ENCODE measurements around the gene CCDC92. TPM values are rescaled to one million over a fixed set of nuclear protein-coding genes. Genes with fewer than 3 reads are reported as not detected.

CCDC92 gene
- total and polyA plus RNA-seq, 10 of the 15 experiments (the other 5 are each of a cell fraction or from before 2014, with no cell fraction given): 0.53 to 11.8 (median 4.2) TPM

- no peak for DNase-seq (ENCODE audit: low read depth, low spot score)
- RAD21 ChIA-PET (ENCODE audit: unreplicated experiment): no interaction called here
- H3K27me3 ChIP-seq (replicated peaks in 1 of 2; ENCODE audit: control insufficient read depth in 2 of 2, insufficient read depth in 2 of 2, low read length in 1 of 2): no peaks in the 10 kb centered on the region
- TF ChIP-seq, protein P1, sequence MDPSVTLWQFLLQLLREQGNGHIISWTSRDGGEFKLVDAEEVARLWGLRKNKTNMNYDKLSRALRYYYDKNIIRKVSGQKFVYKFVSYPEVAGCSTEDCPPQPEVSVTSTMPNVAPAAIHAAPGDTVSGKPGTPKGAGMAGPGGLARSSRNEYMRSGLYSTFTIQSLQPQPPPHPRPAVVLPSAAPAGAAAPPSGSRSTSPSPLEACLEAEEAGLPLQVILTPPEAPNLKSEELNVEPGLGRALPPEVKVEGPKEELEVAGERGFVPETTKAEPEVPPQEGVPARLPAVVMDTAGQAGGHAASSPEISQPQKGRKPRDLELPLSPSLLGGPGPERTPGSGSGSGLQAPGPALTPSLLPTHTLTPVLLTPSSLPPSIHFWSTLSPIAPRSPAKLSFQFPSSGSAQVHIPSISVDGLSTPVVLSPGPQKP (IDR thresholded peaks at IDR 0.05; ENCODE audit: low read depth, low read length): no peak
- intact Hi-C loops (cut with micrococcal nuclease; ENCODE audit: unreplicated experiment) (no loop called here), in situ Hi-C loops (cut with MboI) (no loop called here)
- no peak overlapping the region for H3K27ac ChIP-seq (ENCODE audit: control insufficient read depth, insufficient read depth)
- H3K9ac ChIP-seq (ENCODE audit: control insufficient read depth, insufficient read depth, low read length): no peak overlapping the region
- POLR2A ChIA-PET: no interaction called here
- peaks cover 10% of the 10 kb centered on the region for H3K79me2 ChIP-seq (ENCODE audit: control insufficient read depth, insufficient read depth, low read length)
- H3K4me1 ChIP-seq (ENCODE audit: control insufficient read depth, insufficient read depth, low read length): peaks cover 6% of the 10 kb centered on the region
- H2AFZ ChIP-seq (ENCODE audit: control insufficient read depth, low read depth, low read length): no peak overlapping the region
- H3K4me3 ChIP-seq: no peak overlapping the region
- SMC1A ChIA-PET (ENCODE audit: uncharacterized antibody, unreplicated experiment): no interaction called here
- 95% methylated on average over 6 of the region's 6 CpGs for WGBS (ENCODE audit: insufficient coverage, insufficient replicate concordance, low lambda C conversion rate, missing lambda C conversion rate)
- no TSS peak for BruUV-seq (replicated peaks)
- CTCF ChIA-PET: no interaction called here
- ATAC-seq: no peak
- H4K20me1 ChIP-seq (ENCODE audit: control insufficient read depth, insufficient read depth): no peaks in the 10 kb centered on the region; the same call in 1 of the 2 replicates
- H3K9me3 ChIP-seq (replicated peaks; ENCODE audit: control insufficient read depth, insufficient read depth, low read length): no peaks in the 10 kb centered on the region
- no peak for FAIRE-seq
- peaks cover 0 to 7% of the 10 kb centered on the region in 2 experiments; a peak in 3 of 4 replicates for H3K36me3 ChIP-seq (ENCODE audit: control insufficient read depth in 2 of 2, insufficient read depth in 2 of 2, low read length in 1 of 2)
- H3K4me2 ChIP-seq (ENCODE audit: control insufficient read depth, insufficient read depth): no peak overlapping the region
Measured at GRCh38 chr12:123979566-123979965, 6.9 kb upstream of the CCDC92 start.

DNA sequence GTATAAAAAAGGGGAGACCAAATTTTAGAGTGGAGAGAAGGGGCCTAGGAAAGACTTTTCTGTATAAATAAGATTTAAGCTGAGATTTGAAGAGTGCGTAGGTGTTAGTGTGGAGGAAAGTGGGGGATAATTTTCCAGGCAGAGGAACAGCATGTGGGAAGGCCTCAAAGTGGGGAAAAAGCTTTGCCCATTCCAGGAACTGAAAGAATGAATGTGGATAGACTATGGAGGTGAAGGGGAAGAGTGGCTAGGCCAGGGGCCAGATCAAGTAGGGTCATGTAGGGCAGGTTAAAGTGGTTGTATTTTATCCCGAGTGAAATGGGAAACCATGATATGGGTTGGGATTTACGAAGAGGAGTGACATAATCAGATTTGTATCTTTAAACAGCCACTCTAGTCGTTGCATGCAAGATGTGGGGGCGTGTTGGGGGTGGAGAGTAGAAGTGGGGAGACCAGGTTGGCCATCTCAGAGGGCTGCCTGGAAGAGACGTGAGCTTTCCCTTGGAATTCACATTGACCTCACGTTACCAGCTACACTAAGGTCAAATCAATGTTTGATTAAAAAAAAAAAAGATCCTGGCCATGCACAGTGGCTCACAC lies 3.7 kb upstream of the CCDC92 start:
- no peak overlapping the region for H3K4me3 ChIP-seq
- CTCF ChIA-PET: interaction anchor here (0.8 to 1.1 kb wide), 3 partner anchors 8 to 73 kb away, joined by 3 read pairs; no protein-coding TSS in a partner anchor
- peaks cover 14% of the 10 kb centered on the region for H3K79me2 ChIP-seq (ENCODE audit: control insufficient read depth, insufficient read depth, low read length)
- WGBS (ENCODE audit: insufficient coverage, insufficient replicate concordance, low lambda C conversion rate, missing lambda C conversion rate): 98% methylated on average over 7 of the region's 7 CpGs
- SMC1A ChIA-PET (ENCODE audit: uncharacterized antibody, unreplicated experiment): interaction anchor here (1.6 kb wide), 1 partner anchor 10 kb away, joined by 5 read pairs; no protein-coding TSS in a partner anchor
- no peak for DNase-seq (ENCODE audit: low read depth, low spot score)
- H3K36me3 ChIP-seq (ENCODE audit: control insufficient read depth in 2 of 2, insufficient read depth in 2 of 2, low read length in 1 of 2): peaks cover 0 to 7% of the 10 kb centered on the region in 2 experiments; a peak in 3 of 4 replicates
- FAIRE-seq: no peak
- in situ Hi-C loops (cut with MboI): no loop called here
- H3K9me3 ChIP-seq (replicated peaks; ENCODE audit: control insufficient read depth, insufficient read depth, low read length): no peaks in the 10 kb centered on the region
- intact Hi-C loops (cut with micrococcal nuclease; ENCODE audit: unreplicated experiment): no loop called here
- no peak overlapping the region for H3K27ac ChIP-seq (ENCODE audit: control insufficient read depth, insufficient read depth)
- RAD21 ChIA-PET (ENCODE audit: unreplicated experiment): interaction anchor here (1.1 to 1.2 kb wide), 2 partner anchors 9 to 21 kb away, joined by 3 read pairs; no protein-coding TSS in a partner anchor
- no peak overlapping the region for H3K9ac ChIP-seq (ENCODE audit: control insufficient read depth, insufficient read depth, low read length)
- H3K4me1 ChIP-seq (ENCODE audit: control insufficient read depth, insufficient read depth, low read length): no peaks in the 10 kb centered on the region; the same call in 1 of the 2 replicates
- no TSS peak for BruUV-seq (replicated peaks)
- no peak overlapping the region for H3K4me2 ChIP-seq (ENCODE audit: control insufficient read depth, insufficient read depth)
- TF ChIP-seq RAD21 (IDR thresholded peaks at IDR 0.05; ENCODE audit: insufficient read depth, low read depth, low read length) (no peak), POU2F2 (IDR thresholded peaks at IDR 0.05; ENCODE audit: borderline replicate concordance, low read depth, low read length) (no peak), SPI1 (IDR thresholded peaks at IDR 0.05; ENCODE audit: borderline replicate concordance, insufficient read depth, low read depth, low read length) (no peak)
- H3K27me3 ChIP-seq (replicated peaks in 1 of 2; ENCODE audit: control insufficient read depth in 2 of 2, insufficient read depth in 2 of 2, low read length in 1 of 2): no peaks in the 10 kb centered on the region
- POLR2A ChIA-PET: interaction anchor here (1.4 kb wide), 1 partner anchor 11 kb away, joined by 6 read pairs; no protein-coding TSS in a partner anchor
- no peak overlapping the region for H2AFZ ChIP-seq (ENCODE audit: control insufficient read depth, low read depth, low read length)
- no peaks in the 10 kb centered on the region for H4K20me1 ChIP-seq (ENCODE audit: control insufficient read depth, insufficient read depth)
- no peak for ATAC-seq

Measured in GM12878 (cell line).